ENCODE results near the gene ATF7IP. TPM values are rescaled to one million over a fixed set of nuclear protein-coding genes. Genes with fewer than 3 reads are reported as not detected.

The ATF7IP gene
- polyA plus RNA-seq, 1 of the 3 experiments (the other 2 are of a cell fraction), result 2.8 TPM

DNA sequence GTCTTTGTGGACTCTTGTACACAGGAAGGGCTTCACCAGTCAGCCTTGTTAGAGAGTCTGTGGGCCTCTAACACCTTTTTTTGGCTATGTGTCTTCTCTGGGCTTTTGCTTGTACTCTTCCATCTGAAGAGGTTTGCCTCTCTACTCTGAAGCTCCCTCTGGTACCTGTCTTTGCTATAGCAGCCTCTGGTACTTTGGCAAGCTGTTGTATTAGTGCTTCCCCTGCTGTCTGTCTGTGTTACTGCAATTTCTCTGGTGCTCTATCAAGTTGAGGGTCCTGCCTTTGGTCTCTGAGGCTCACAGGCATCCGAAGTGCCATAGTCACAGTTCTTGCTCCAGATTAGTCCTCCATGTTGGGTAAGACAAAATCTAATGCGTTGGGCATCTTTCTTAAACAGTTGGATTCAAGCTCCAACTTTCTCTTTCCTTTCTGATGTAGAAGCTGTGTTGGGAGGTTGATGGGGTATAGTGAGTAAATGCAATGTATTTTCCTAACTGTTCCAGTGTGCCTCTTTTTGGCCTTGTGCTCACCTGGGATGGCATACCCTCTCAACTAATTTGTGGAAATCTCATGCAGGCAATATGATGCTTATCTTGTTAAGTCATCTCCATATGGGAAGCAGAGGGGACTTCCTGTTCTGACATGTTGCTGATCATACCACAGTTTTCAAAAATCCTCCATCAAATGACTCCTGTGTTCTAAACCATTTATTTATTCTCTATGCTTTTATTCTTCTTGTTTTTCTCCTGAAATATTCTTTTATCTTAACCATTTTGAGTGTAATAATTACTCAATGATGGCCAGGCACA is 88.8 kb downstream of the ATF7IP start (continued):
- TF ChIP-seq, protein P1, sequence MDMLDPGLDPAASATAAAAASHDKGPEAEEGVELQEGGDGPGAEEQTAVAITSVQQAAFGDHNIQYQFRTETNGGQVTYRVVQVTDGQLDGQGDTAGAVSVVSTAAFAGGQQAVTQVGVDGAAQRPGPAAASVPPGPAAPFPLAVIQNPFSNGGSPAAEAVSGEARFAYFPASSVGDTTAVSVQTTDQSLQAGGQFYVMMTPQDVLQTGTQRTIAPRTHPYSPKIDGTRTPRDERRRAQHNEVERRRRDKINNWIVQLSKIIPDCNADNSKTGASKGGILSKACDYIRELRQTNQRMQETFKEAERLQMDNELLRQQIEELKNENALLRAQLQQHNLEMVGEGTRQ (IDR thresholded peaks at IDR 0.05; ENCODE audit: borderline replicate concordance, low read depth, low read length), result no peak
- TF ChIP-seq, protein P2, sequence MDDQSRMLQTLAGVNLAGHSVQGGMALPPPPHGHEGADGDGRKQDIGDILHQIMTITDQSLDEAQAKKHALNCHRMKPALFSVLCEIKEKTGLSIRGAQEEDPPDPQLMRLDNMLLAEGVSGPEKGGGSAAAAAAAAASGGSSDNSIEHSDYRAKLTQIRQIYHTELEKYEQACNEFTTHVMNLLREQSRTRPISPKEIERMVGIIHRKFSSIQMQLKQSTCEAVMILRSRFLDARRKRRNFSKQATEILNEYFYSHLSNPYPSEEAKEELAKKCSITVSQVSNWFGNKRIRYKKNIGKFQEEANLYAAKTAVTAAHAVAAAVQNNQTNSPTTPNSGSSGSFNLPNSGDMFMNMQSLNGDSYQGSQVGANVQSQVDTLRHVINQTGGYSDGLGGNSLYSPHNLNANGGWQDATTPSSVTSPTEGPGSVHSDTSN (IDR thresholded peaks at IDR 0.05), result no peak
- peak; percentile 72 for TF ChIP-seq RAD21 (IDR thresholded peaks at IDR 0.05; ENCODE audit: low read length)
- TF ChIP-seq MEF2A (IDR thresholded peaks at IDR 0.05; ENCODE audit: borderline replicate concordance, low read depth), result no peak
- no peak for TF ChIP-seq EP300 (IDR thresholded peaks at IDR 0.05; ENCODE audit: borderline replicate concordance in 1 of 2, low read depth in 1 of 2, low read length in 1 of 2)
- TF ChIP-seq TCF12 (IDR thresholded peaks at IDR 0.05), result no peak
- TF ChIP-seq POLR2AphosphoS5 (IDR thresholded peaks at IDR 0.05; ENCODE audit: low read depth, low read length), result no peak
- TF ChIP-seq RXRA (IDR thresholded peaks at IDR 0.05; ENCODE audit: borderline replicate concordance, low read depth), result no peak
- TF ChIP-seq NRF1 (IDR thresholded peaks at IDR 0.05; ENCODE audit: low read depth, low read length), result no peak
- no peak for TF ChIP-seq EZH2phosphoT487 (IDR thresholded peaks at IDR 0.05; ENCODE audit: borderline replicate concordance, low read depth)

DNA sequence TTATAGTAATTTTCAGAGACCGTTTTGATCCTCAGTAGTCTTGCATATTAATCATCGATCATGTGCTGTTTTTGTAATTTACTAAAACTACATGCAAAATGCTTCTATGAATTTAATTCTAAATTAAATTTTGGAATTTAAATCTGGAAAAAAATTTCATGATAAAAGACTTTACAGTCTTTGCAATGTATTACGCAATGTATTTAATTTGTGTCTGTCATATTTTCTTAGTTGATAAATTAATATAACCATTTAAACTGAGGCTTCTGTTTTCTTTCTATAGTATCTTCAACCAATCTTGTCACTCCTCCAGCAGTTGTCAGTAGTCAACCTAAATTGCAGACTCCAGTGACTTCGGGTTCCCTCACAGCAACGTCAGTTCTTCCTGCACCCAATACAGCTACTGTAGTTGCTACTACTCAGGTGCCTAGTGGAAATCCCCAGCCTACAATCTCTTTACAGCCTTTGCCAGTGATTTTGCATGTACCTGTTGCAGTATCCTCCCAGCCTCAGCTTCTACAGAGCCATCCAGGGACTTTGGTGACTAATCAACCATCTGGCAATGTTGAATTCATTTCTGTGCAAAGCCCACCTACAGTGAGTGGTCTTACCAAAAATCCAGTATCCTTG is 94.8 kb downstream of the ATF7IP start:
- no peak overlapping the region for H3K27ac ChIP-seq (ENCODE audit: low read depth in 2 of 2, low read length in 1 of 2)
- WGBS (ENCODE audit: low lambda C conversion rate), result 88% methylated on average over 5 of the region's 5 CpGs
- DNase-seq, result no peak
- ChIA-PET POLR2A (no interaction called here), CTCF (no interaction called here)
- H3K36me3 ChIP-seq (replicated peaks in 1 of 2; ENCODE audit: control insufficient read depth in 1 of 2, insufficient read depth in 2 of 2, low read length in 1 of 2), result peaks cover 33 to 39% of the 10 kb centered on the region in 2 experiments
- no peaks in the 10 kb centered on the region for H4K20me1 ChIP-seq (ENCODE audit: insufficient read depth)
- H3F3A ChIP-seq (replicated peaks; ENCODE audit: insufficient read depth), result no peaks in the 10 kb centered on the region
- peaks cover 0 to 2% of the 10 kb centered on the region in 2 experiments; a peak in 1 of 4 replicates for H3K4me1 ChIP-seq (ENCODE audit: control insufficient read depth in 1 of 2, insufficient read depth in 2 of 2, low read depth in 1 of 2, low read length in 1 of 2)
- H3K79me2 ChIP-seq (ENCODE audit: insufficient read depth), result no peaks in the 10 kb centered on the region
- no peaks in the 10 kb centered on the region for H3K9me2 ChIP-seq
- H2AFZ ChIP-seq (ENCODE audit: low read depth), result no peak overlapping the region
- H3K9me3 ChIP-seq, result no peaks in the 10 kb centered on the region
- no peak overlapping the region for H3K4me3 ChIP-seq (ENCODE audit: low read depth in 2 of 2, low read length in 1 of 2)
- H3K4me2 ChIP-seq, result no peak overlapping the region
- H3K27me3 ChIP-seq (ENCODE audit: insufficient read depth), result no peaks in the 10 kb centered on the region
- H3K9ac ChIP-seq, result no peak overlapping the region
- no peak for TF ChIP-seq NFIC (IDR thresholded peaks at IDR 0.05; ENCODE audit: borderline replicate concordance)
- TF ChIP-seq GABPA (IDR thresholded peaks at IDR 0.05; ENCODE audit: low read depth), result no peak
- TF ChIP-seq, protein P1 (IDR thresholded peaks at IDR 0.05; ENCODE audit: borderline replicate concordance, low read depth, low read length), result no peak
- no peak for TF ChIP-seq MXI1 (IDR thresholded peaks at IDR 0.05; ENCODE audit: low read depth, low read length)
- TF ChIP-seq SMC3 (IDR thresholded peaks at IDR 0.05; ENCODE audit: low read depth, low read length), result no peak
- TF ChIP-seq ELF1 (IDR thresholded peaks at IDR 0.05), result no peak
- TF ChIP-seq FOSL2 (IDR thresholded peaks at IDR 0.05; ENCODE audit: borderline replicate concordance, low read depth), result no peak
- TF ChIP-seq TAF1 (IDR thresholded peaks at IDR 0.05; ENCODE audit: borderline replicate concordance, low read depth, low read length), result no peak
- TF ChIP-seq RXRA (IDR thresholded peaks at IDR 0.05; ENCODE audit: borderline replicate concordance, low read depth), result no peak
- TF ChIP-seq, protein P3, sequence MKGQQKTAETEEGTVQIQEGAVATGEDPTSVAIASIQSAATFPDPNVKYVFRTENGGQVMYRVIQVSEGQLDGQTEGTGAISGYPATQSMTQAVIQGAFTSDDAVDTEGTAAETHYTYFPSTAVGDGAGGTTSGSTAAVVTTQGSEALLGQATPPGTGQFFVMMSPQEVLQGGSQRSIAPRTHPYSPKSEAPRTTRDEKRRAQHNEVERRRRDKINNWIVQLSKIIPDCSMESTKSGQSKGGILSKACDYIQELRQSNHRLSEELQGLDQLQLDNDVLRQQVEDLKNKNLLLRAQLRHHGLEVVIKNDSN (IDR thresholded peaks at IDR 0.05; ENCODE audit: borderline replicate concordance, low read depth), result no peak
- no peak for TF ChIP-seq MEF2A (IDR thresholded peaks at IDR 0.05; ENCODE audit: borderline replicate concordance, low read depth)
- TF ChIP-seq SIN3A (IDR thresholded peaks at IDR 0.05; ENCODE audit: borderline replicate concordance, low read depth, low read length), result no peak
- TF ChIP-seq, protein P4, sequence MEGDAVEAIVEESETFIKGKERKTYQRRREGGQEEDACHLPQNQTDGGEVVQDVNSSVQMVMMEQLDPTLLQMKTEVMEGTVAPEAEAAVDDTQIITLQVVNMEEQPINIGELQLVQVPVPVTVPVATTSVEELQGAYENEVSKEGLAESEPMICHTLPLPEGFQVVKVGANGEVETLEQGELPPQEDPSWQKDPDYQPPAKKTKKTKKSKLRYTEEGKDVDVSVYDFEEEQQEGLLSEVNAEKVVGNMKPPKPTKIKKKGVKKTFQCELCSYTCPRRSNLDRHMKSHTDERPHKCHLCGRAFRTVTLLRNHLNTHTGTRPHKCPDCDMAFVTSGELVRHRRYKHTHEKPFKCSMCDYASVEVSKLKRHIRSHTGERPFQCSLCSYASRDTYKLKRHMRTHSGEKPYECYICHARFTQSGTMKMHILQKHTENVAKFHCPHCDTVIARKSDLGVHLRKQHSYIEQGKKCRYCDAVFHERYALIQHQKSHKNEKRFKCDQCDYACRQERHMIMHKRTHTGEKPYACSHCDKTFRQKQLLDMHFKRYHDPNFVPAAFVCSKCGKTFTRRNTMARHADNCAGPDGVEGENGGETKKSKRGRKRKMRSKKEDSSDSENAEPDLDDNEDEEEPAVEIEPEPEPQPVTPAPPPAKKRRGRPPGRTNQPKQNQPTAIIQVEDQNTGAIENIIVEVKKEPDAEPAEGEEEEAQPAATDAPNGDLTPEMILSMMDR (IDR thresholded peaks at IDR 0.05), result no peak
- TF ChIP-seq TCF12 (IDR thresholded peaks at IDR 0.05), result no peak
- TF ChIP-seq CHD2 (IDR thresholded peaks at IDR 0.05; ENCODE audit: low read length, partially characterized antibody), result no peak
- no peak for TF ChIP-seq RAD21 (IDR thresholded peaks at IDR 0.05; ENCODE audit: low read length)
- no peak for TF ChIP-seq YY1 (IDR thresholded peaks at IDR 0.05; ENCODE audit: low read depth)
